Thyroid gland (tissue), 4 donors: ENCODE data around the gene SPEG.

ENCODE experiments used
- POLR2A ChIP-seq, 2 donors: fragments of 450-650 bp; IDR thresholded peaks; one replicate each; pipeline ENCODE4 v1.6.1; 2017; ENCODE audit warnings: antibody characterized with exemption in 2 of 2, mild to moderate bottlenecking in 2 of 2, moderate library complexity in 1 of 2
- TF ChIP-seq, protein P1 (sequence below), 6 experiments: fragments of 200-600 bp in 3 of 6; fragments of 450-650 bp in 3 of 6; sonication (generic) in 3 of 6; IDR thresholded peaks; one replicate each; pipeline ENCODE4 v1.5.1; 2016 to 2019; ENCODE audit warnings: antibody characterized with exemption in 6 of 6, mild to moderate bottlenecking in 2 of 6, inconsistent platforms in 1 of 6, moderate library complexity in 1 of 6

- no peak for TF ChIP-seq POLR2A (IDR thresholded peaks at IDR 0.05)
- TF ChIP-seq, protein P1, sequence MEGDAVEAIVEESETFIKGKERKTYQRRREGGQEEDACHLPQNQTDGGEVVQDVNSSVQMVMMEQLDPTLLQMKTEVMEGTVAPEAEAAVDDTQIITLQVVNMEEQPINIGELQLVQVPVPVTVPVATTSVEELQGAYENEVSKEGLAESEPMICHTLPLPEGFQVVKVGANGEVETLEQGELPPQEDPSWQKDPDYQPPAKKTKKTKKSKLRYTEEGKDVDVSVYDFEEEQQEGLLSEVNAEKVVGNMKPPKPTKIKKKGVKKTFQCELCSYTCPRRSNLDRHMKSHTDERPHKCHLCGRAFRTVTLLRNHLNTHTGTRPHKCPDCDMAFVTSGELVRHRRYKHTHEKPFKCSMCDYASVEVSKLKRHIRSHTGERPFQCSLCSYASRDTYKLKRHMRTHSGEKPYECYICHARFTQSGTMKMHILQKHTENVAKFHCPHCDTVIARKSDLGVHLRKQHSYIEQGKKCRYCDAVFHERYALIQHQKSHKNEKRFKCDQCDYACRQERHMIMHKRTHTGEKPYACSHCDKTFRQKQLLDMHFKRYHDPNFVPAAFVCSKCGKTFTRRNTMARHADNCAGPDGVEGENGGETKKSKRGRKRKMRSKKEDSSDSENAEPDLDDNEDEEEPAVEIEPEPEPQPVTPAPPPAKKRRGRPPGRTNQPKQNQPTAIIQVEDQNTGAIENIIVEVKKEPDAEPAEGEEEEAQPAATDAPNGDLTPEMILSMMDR (IDR thresholded peaks at IDR 0.05), result no peak
These were observed 48.2 kb downstream of the SPEG start for GRCh38 chr2:219482674-219483405.
